HAP-1 (cell line): ENCODE data around the gene MRRF.

Experiments
- DNase-seq, 2 experiments: peaks; one replicate each; pipeline ENCODE4 v3.0.0-alpha.2; 2016 to 2020; ENCODE audit warnings: low spot score in 2 of 2
- H3K27me3 ChIP-seq: fragments of 250-450 bp; sonication (Bioruptor Pico); 2 replicates; pipeline ENCODE4 v1.5.1; 2020; ENCODE audit warnings: low read depth, mild to moderate bottlenecking, moderate library complexity
- H3K36me3 ChIP-seq: fragments of 250-450 bp; sonication (Bioruptor Pico); replicated peaks from 2 replicates; pipeline ENCODE4 v1.5.1; 2020; ENCODE audit warnings: mild to moderate bottlenecking
- H3K4me1 ChIP-seq: fragments of 250-450 bp; sonication (Bioruptor Pico); 2 replicates; pipeline ENCODE4 v1.5.1; 2020; ENCODE audit warnings: mild to moderate bottlenecking
- H3K4me3 ChIP-seq: fragments of 250-450 bp; sonication (Bioruptor Pico); 2 replicates; pipeline ENCODE4 v1.5.1; 2020; ENCODE audit warnings: mild to moderate bottlenecking, moderate library complexity
- H3K9me3 ChIP-seq: fragments of 250-450 bp; sonication (Bioruptor Pico); 2 replicates; pipeline ENCODE4 v1.5.1; 2020; ENCODE audit warnings: mild to moderate bottlenecking, moderate library complexity
- in situ Hi-C: fragments of 300-500 bp; cut with MboI; formaldehyde crosslinking; loops from 3 replicates; pipeline ENCODE4 v1.14.3; 2020; ENCODE audit warnings: low sequenced_read_pairs, inconsistent platforms, mixed read lengths

Gene MRRF

DNA sequence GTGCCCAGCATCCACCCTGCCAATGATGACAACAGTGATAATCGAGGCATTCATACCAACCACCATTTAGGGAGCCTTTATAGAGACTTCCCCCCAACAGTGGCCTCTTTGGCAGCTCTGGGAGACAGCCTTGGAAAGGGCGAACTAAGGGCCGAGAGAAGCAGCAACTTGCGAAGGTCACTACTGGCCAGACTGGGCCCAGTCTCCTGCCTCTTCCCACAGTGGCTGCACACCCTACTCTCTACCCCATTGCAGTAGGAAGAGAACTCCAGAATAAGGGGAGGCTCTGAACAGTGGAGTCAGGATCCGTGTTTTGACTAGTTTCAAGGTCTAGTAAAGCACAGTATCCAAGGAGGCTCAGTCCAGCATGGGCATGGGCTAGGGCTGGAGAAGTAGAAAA, 41.2 kb upstream of the MRRF start:
- no peaks in the 10 kb centered on the region for H3K36me3 ChIP-seq
- no peaks in the 10 kb centered on the region; the same call in 1 of the 2 replicates for H3K9me3 ChIP-seq
- H3K4me1 ChIP-seq: no peaks in the 10 kb centered on the region
- in situ Hi-C loops: no loop called here
- H3K4me3 ChIP-seq: no peak overlapping the region
- H3K27me3 ChIP-seq: peaks cover 17% of the 10 kb centered on the region
- DNase-seq: no peak

DNA sequence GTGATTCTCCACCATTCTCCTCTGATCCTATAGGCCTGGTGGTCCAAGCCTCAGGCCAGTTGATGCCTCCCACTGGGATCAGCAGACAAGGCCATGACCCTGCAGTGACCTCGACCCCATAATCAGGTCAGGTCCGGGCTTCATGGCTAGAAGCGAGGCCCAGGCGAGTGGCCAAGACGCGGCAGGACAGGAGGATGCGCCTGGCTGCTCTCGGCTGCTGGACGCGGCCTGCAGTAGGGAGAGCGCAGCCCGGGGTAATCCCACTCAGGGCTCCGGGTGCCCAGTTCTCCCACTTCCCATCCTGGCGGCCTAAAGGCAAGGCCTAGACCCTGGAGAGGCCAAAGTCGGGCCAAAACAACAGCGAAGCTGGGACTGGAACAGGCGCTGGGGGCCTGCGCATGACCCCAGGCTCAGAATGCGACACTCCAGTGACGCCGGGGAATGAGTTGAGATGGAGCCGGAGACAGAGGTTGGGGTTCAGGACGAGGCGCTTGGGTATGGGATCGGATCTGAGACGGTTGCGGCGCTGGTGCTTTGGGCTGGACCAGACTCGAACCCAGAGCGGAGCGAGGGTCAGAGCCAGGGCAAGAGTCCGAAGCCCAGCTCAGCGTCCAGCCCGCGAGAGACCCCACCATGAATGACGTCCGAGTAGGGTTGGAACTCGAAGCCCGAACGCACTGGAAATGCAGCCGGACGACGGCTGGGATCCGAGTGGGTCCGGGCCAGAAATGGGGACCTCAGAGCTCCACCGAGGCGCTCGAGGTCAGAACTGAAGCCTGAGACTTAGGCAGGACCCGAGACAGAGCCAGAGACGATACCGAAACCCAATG, 39.2 kb upstream of the MRRF start:
- H3K27me3 ChIP-seq: no peaks in the 10 kb centered on the region; the same call in 1 of the 2 replicates
- no peaks in the 10 kb centered on the region for H3K9me3 ChIP-seq
- H3K36me3 ChIP-seq: no peaks in the 10 kb centered on the region
- H3K4me1 ChIP-seq: no peaks in the 10 kb centered on the region
- H3K4me3 ChIP-seq: no peak overlapping the region
- in situ Hi-C loops: no loop called here
- DNase-seq: no peak

DNA sequence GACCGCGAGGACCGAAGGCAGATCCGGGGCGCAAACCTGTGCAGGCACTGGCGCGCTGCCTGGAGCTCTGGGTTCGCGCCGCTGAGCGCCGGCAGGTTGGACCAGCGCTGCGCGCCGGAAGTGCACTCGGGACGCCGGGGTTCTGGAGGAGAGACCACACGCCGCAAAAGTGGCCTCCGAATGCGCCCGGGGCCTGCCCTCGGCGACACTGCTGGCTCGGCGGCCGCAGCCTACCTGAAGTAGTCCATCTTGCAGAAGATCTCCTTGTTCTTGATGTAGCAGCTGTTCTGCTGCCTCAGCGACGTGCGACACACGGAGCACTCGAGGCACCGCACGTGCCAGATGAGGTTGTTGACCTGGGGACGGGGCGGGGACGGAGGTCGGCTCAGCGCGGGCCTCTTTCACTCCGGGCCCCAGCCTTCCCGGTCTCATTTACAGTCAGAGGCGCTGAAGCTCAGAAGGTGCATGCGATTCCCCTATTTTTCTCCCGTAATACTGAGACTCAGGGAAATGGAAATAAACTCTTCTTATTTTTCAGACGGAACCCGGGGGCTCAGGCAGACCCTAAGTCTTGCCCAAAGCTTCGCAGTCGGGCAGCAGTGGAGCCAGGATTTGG, 38.4 kb upstream of the MRRF start:
- Histone ChIP-seq H3K4me1 (peaks cover 5% of the 10 kb centered on the region), H3K9me3 (no peaks in the 10 kb centered on the region), H3K4me3 (no peak overlapping the region), H3K27me3 (no peaks in the 10 kb centered on the region; the same call in 1 of the 2 replicates), H3K36me3 (no peaks in the 10 kb centered on the region)
- in situ Hi-C loops: no loop called here
- no peak for DNase-seq

DNA sequence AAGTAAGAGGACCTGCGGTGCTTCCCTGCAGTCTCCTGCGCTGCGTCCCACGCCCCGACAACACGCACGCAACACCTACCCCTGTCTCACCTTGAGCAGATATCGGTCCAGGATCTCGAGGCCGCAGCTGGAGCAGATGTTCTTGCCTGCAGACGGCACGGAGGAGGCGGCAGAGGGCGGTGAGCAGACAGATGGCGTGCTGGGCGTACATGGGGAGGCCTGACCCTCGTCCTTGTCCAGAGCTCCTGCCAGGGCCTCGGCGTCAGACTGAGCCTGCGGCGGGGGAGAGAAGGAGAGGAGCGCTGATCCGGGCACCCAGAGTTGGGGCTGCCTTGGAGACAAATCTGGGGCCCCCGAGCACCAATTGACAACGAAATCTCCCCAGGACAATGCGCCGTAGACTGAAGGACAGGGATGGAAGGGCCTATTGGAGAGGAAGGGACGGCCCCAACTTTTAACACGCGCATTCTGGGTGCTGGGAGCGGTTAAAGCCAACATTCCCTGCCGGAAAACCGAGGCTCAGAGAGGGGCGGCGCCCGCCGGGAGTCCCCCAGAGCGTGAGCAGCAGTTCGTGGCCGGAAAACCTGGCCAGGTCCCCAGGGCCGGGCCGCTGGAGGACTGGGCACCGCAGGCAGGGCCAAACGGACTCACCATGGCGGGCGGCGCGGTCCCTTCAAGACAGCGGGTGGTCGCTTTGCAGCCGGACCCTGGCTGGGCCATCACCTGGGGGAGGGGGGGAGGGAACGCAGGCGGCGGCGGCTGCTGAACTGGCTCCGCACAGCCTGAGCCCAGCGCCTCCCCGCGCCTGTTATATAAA, 37.7 kb upstream of the MRRF start:
- Histone ChIP-seq H3K4me3 (no peak overlapping the region), H3K4me1 (peaks cover 12% of the 10 kb centered on the region), H3K27me3 (no peaks in the 10 kb centered on the region; the same call in 1 of the 2 replicates), H3K36me3 (no peaks in the 10 kb centered on the region), H3K9me3 (no peaks in the 10 kb centered on the region)
- in situ Hi-C loops: no loop called here
- DNase-seq: no peak

DNA sequence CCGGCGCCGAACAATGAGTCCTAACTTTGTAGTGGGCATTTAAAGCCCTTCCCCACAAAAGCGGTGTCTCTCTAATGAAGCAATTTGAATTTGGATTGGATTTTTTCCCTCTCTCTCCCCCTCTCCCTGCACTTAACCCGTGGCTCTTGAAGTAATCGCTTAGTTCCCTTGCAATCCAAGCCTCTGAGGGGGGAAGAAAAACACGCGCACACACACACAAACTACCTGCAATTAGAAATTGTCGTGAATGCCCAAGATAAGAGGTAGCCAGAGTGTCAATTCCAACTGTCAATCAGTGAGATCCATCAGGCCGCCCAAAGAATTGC, 37.1 kb upstream of the MRRF start:
- no peaks in the 10 kb centered on the region; the same call in 1 of the 2 replicates for H3K27me3 ChIP-seq

DNA sequence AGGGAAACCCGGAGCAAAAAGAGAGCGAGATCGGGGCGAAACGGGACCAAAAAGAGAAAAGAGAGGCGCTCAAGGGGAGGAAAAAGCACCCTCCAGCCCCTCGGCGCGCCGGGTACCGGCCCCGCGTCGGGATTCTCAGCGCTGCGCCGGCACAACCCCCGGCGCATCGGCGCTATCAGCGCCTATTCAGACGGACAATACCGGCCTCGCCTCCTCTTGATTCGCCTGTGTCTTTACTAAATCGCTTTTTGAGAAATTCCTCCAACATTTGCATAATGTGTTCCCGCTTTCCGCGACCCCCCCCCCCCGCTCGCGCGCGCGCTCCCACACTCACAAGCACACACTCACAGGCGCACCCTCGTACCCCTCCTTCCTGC, 36.5 kb upstream of the MRRF start:
- in situ Hi-C loops: no loop called here
- H3K4me1 ChIP-seq: peaks cover 12% of the 10 kb centered on the region
- no peaks in the 10 kb centered on the region for H3K9me3 ChIP-seq
- H3K27me3 ChIP-seq: no peaks in the 10 kb centered on the region; the same call in 1 of the 2 replicates
- no peak overlapping the region for H3K4me3 ChIP-seq
- no peaks in the 10 kb centered on the region for H3K36me3 ChIP-seq
- DNase-seq: no peak

More for the DNA sequence above, 37.1 kb upstream of the MRRF start:
- no peaks in the 10 kb centered on the region for H3K9me3 ChIP-seq
- no peak overlapping the region for H3K4me3 ChIP-seq
- no peak for DNase-seq
- no peaks in the 10 kb centered on the region for H3K36me3 ChIP-seq
- H3K4me1 ChIP-seq: peaks cover 12% of the 10 kb centered on the region
- in situ Hi-C loops: no loop called here

DNA sequence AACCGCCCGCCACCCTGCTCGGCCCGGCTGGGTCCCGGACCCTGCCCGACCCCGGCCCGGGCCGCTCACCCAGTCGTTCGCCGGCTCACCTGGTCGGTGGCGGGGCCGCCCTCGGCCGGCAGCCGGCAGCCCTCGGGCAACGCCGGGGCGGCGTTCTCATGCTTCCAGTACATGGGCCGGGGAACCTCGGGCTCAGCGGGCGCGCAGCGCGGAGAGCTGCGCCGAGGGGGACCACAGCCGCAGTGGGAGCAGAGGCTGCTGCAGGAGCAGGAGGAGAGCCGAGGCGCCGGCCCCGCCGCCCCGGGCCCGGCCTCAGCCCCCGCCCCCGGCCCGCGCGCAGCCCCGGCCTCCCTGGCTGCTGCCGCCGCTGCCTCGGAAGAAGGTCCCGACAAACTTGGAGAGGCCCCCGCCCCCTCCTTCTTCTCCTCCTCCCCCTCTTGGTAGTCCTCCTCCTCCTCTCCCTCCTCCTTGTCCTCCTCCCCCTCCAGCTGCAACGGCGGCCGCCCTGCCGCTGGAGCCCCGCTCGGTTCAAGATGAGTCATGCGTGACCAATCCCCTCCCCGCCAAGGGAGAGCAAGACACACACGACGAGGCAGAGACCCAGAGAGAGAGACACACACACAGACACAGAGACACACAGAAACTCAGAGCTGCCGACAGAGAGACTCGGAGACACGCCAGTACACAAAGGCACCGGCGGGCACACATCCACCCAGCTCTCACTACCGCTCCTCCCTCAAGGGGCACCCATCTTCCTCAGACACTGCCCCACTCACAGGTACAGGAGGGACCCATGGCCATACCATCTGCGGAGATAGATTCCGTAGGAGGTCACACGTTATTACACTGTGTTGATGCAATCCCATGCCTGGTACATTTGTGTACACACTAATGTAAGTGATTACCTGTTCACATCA, 35.9 kb upstream of the MRRF start, which contains the start of gene LHX6:
Gene LHX6 (minus strand): TSS at position 390 of the 917 bp plus-strand sequence. CDS start 217 bp downstream, at position 173.
- in situ Hi-C loops: no loop called here
- Histone ChIP-seq H3K36me3 (no peaks in the 10 kb centered on the region), H3K4me3 (no peak within 1 kb of the TSS), H3K4me1 (peaks cover 12% of the 10 kb centered on the region), H3K27me3 (no peaks in the 10 kb centered on the region; the same call in 1 of the 2 replicates), H3K9me3 (no peaks in the 10 kb centered on the region)
- no peak for DNase-seq

DNA sequence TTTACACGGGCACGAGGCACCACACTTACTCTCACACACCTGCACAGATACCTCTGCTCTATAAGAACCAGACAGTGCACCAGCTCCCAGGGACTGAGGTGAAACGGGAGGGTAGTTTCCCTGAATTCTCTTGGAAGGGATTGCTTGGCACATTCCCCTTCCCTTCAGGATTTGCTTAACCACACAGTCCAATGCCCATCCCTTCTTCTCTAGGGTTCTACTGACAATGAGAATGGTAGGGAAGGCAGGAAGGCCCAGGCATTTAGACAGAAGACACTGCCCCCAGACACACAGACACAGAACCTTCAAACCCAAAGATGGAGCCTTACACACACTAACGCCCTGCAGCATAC, 35.2 kb upstream of the MRRF start:
- no peaks in the 10 kb centered on the region for H3K36me3 ChIP-seq
- H3K4me3 ChIP-seq: no peak overlapping the region
- in situ Hi-C loops: no loop called here
- H3K9me3 ChIP-seq: no peaks in the 10 kb centered on the region
- H3K4me1 ChIP-seq: peaks cover 12% of the 10 kb centered on the region
- DNase-seq: no peak
- H3K27me3 ChIP-seq: no peaks in the 10 kb centered on the region; the same call in 1 of the 2 replicates

DNA sequence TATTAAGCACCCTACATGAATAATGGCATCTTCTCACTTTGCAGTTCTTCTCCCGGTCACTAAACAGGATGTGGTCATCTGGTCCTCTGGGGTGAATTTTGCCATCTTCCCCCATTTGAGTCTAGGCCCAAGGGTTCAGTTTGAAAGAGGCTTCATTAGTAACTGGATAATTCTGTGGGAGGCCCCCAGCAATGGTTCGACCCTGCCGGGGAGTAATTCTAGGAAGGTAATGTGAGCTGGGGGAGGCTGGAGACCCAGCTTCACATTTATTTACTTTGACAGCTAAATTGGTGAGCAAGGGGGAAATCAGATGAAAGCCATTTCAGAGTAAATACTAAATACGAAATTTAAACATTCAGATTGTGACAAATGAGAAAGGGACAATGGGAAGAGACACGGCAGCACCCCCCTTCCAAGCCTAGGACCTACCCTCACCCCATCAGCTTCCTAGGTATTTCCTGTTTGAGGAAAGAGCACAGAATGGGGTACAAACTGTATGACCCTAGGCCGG, 31.8 kb upstream of the MRRF start:
- no peaks in the 10 kb centered on the region; the same call in 1 of the 2 replicates for H3K27me3 ChIP-seq

DNA sequence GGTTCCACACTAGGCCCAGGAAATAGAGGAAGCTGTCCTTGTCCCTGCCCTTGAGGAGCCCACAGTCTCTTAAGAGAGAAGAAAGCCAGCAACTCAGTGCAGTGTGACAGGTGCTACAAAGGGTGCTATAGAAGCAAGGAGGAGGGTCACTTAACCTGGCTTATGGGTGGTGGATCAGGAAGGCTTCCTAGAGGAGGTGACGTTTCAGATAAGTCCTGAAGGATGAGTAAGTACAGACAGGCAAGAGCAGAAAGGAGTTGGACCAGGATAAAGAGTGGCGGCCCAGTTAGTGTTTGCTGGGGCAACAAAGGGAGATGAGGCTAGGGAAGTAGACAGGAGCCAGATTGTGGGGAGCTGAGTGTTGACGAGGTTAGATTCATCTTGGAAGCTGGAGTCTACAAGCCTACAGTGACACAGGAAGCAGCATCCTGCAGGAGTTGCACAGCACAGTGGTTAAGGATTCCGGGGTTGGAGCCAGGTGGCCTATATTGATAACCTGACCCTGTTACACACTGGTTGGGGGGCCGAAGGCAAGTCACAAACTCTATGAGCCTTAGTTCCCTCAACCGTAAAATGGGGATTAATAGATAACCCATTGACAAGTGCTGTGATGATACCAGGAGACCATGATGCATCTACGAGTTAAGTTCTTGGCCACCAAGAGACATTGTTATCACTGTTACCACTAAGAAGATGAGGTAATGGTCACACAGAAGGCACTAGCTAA, 30.5 kb upstream of the MRRF start:
- no peaks in the 10 kb centered on the region for H3K36me3 ChIP-seq
- no peaks in the 10 kb centered on the region for H3K9me3 ChIP-seq
- H3K4me3 ChIP-seq: no peak overlapping the region
- no peak for DNase-seq
- no peaks in the 10 kb centered on the region; the same call in 1 of the 2 replicates for H3K27me3 ChIP-seq
- in situ Hi-C loops: no loop called here
- peaks cover 12% of the 10 kb centered on the region for H3K4me1 ChIP-seq

More for the DNA sequence above, 31.8 kb upstream of the MRRF start:
- DNase-seq: no peak
- in situ Hi-C loops: no loop called here
- Histone ChIP-seq H3K4me3 (no peak overlapping the region), H3K4me1 (peaks cover 12% of the 10 kb centered on the region), H3K36me3 (no peaks in the 10 kb centered on the region), H3K9me3 (no peaks in the 10 kb centered on the region)

DNA sequence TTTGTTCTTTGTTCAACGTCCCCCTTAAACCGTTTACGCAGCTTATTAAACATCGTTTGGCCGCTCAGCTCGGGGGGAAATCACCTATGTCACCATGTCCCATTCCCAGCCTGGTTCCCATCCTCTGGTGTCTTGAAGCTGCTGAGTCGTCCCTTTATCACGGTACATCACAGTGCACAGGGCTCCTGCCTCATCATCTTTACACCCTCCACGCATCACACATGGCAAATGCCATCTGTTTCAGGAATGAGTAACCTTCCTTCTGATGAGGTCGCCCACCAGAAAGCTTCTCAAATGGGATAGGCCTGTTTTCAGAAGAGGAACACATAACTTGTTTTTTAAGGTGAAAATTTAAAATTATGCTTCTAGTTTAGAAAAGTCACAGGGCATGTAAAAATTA, 28.0 kb upstream of the MRRF start:
- Histone ChIP-seq H3K36me3 (peaks cover 6% of the 10 kb centered on the region), H3K4me1 (peaks cover 3% of the 10 kb centered on the region), H3K4me3 (no peak overlapping the region), H3K9me3 (no peaks in the 10 kb centered on the region), H3K27me3 (no peaks in the 10 kb centered on the region)
- DNase-seq: no peak
- in situ Hi-C loops: no loop called here

DNA sequence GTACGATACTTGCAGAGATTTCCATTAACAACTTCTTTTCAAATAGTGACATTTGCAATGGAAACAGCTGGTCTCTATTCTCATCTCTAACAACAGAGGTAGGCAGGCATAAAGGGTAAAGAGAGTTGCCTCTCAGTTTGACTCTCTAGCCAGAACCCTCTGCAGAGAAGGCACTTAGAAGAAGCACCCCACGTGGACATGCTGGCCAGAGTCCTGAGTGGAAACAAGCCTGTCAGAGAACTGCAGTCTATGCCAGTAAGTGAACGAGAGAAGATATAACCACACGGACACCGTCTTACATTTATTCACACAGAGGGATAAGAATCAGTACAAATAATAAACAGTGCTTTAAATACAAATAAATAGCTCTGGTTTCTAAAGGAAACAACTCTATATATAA, 25.0 kb upstream of the MRRF start:
- no peaks in the 10 kb centered on the region for H3K27me3 ChIP-seq
- peaks cover 26% of the 10 kb centered on the region for H3K36me3 ChIP-seq
- no peaks in the 10 kb centered on the region for H3K4me1 ChIP-seq
- in situ Hi-C loops: no loop called here
- no peaks in the 10 kb centered on the region for H3K9me3 ChIP-seq
- no peak for DNase-seq
- H3K4me3 ChIP-seq: no peak overlapping the region
